Activated CD4-positive, alpha-beta T cell treated with anti-CD3 and anti-CD28 coated beads, Interleukin-2, amount 50 U/mL, for 1 hour (primary cell): ENCODE measurements around the gene SUSD6.
A peak's percentile ranks its signal among the peaks of the same experiment; 100 is the strongest.

Source experiments
- DNase-seq: peaks from one replicate; pipeline ENCODE4 v3.0.0-alpha.2; 2020

Gene SUSD6

GRCh38 chr14:69675245-69675583 lies 63.8 kb downstream of the SUSD6 start:
- no peak for DNase-seq

GRCh38 chr14:69675877-69676416 lies 64.6 kb downstream of the SUSD6 start:
- DNase-seq: no peak

- no peak for DNase-seq
These were observed 65.3 kb downstream of the SUSD6 start for GRCh38 chr14:69676723-69677122.

GRCh38 chr14:69680297-69680696 lies 68.9 kb downstream of the SUSD6 start:
- no peak for DNase-seq

GRCh38 chr14:69682136-69682535 lies 70.7 kb downstream of the SUSD6 start:
- DNase-seq: no peak

GRCh38 chr14:69682621-69683263 lies 71.3 kb downstream of the SUSD6 start:
- no peak for DNase-seq

GRCh38 chr14:69683971-69684370 lies 72.6 kb downstream of the SUSD6 start:
- no peak for DNase-seq

GRCh38 chr14:69684461-69685217 lies 73.2 kb downstream of the SUSD6 start:
- no peak for DNase-seq

- peak; percentile 23 for DNase-seq
These were observed 73.8 kb downstream of the SUSD6 start for GRCh38 chr14:69685218-69685616.

GRCh38 chr14:69685716-69686115 lies 74.3 kb downstream of the SUSD6 start:
- DNase-seq: peak; percentile 20

GRCh38 chr14:69687606-69688298 lies 76.4 kb downstream of the SUSD6 start:
- DNase-seq: no peak

- no peak for DNase-seq
These were observed 76.9 kb downstream of the SUSD6 start for GRCh38 chr14:69688299-69688649.

GRCh38 chr14:69690042-69690441 lies 78.6 kb downstream of the SUSD6 start:
- DNase-seq: no peak

- no peak for DNase-seq
These were observed 81.2 kb downstream of the SUSD6 start for GRCh38 chr14:69692594-69692993.

- no peak for DNase-seq
These were observed 81.7 kb downstream of the SUSD6 start for GRCh38 chr14:69693145-69693544.

- DNase-seq: no peak
These were observed 82.7 kb downstream of the SUSD6 start for GRCh38 chr14:69693801-69694729.

- no peak for DNase-seq
These were observed 83.4 kb downstream of the SUSD6 start for GRCh38 chr14:69694730-69695281.

- DNase-seq: no peak
These were observed 84.2 kb downstream of the SUSD6 start for GRCh38 chr14:69695322-69696203.

GRCh38 chr14:69696204-69696527 lies 84.8 kb downstream of the SUSD6 start:
- DNase-seq: no peak

- DNase-seq: no peak
These were observed 85.5 kb downstream of the SUSD6 start for GRCh38 chr14:69696633-69697557.
